NCI-H146 (cell line): ENCODE results near the gene WWOX.

ENCODE experiments used
- DNase-seq: peaks from one replicate; lab custom pipeline; 2025; lab: John Stamatoyannopoulos, UW

Gene WWOX

GRCh38 chr16:78274771-78275170, 175.3 kb downstream of the WWOX start:
- no peak for DNase-seq

GRCh38 chr16:78275420-78275819, 176.0 kb downstream of the WWOX start:
- DNase-seq, result no peak

DNA sequence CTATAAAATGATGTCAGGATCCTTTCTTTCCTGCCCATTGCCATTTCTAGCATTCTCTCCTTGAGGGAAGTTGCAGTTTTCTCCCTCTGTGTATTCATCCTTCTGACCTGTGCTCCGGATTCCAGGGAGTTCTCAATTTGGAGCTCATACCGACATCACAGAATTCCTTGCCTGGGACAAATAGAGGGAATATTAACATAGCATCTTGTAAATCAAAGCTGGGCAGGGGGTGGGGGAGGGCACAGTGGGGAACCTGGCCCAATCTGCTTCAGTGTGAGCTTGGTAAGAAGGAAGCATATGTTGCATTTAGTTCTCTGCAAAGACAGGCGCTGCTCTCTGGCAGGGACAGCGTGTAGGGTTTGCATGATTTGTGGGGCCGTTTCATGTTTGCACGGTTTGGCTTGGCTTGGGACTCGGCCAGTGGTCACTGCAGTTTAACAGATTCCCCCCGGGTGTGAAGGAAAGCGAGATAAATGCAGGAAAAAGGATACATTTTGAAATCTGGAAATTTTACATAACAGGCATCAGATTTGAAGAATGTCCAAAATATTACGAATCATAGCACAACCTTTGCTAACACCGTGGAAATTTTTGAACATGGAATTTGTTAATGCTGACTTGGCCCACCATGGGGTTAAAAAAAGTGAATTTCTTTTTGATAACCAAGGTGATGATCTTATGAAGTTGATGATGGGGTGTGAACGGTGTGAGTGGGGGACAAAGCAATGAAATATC, 178.0 kb downstream of the WWOX start:
- no peak for DNase-seq

GRCh38 chr16:78278056-78278450, 178.6 kb downstream of the WWOX start:
- no peak for DNase-seq

GRCh38 chr16:78281115-78281514, 181.7 kb downstream of the WWOX start:
- DNase-seq, result no peak

GRCh38 chr16:78283548-78284251, 184.2 kb downstream of the WWOX start:
- DNase-seq, result no peak

GRCh38 chr16:78284326-78284725, 184.9 kb downstream of the WWOX start:
- no peak for DNase-seq

DNA sequence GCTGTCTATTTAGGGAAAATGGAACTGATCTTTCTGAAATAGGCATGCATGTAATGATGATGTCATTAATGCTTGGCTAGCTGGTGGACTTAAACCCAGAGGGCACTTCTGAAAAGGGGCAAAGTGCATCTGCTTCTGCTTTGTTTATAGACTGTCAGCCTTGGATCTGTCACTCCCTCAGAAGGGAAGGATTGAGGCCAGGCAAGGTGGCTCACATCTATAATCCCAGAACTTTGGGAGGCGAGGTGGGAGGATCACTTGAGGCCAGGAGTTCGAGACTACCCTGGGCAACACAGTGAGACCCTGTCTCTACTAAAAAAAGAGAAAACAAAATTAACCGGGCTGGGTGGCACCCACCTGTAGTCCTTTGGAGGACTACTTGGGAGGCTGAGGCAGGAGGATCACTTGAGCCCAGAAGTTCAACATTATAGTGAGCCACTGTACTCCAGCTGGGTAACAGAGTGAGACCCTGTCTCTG, 185.5 kb downstream of the WWOX start:
- DNase-seq, result no peak

DNA sequence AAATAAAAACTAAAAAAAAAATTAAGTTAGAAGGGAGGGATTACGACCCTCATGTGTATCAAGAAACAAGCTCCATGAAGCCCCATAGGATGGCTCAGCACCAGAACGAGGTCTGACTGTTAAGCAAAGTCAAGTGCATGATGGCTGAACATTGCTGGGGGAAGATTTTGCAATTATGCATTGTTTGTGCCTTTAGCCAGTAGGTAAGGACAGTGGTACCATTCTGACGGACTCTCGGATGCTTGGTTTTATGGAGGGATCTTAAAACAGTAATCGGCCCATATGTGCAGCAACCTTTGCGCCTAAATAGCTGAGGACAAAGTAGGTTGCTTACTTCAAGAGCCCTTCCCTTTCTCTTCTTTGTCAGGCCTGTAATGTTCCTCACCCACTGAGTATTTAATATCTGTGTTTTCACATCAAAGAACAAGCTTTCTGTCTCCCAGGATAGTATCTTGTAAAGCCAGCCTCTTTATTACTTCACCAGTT, 186.0 kb downstream of the WWOX start:
- no peak for DNase-seq

DNA sequence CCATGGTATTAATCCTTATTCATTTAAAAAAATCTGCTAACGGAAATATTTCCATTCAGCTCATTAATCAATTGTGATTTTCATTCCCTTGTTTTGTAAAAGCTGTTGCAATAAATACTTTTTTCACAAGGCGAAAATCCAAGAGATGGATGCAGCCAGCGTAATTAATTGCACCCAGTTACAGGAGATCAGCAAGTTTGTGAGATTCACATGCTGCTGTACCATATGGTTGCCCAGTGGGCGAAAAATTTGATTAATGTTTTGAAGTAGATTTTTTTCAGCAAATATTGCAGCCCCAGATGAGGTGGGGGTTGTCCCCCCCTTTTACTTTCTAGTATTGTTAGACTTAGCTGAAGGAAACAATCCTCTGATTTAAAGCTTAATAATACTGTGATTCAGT, 186.6 kb downstream of the WWOX start:
- DNase-seq, result no peak

GRCh38 chr16:78288888-78289287, 189.4 kb downstream of the WWOX start:
- no peak for DNase-seq

DNA sequence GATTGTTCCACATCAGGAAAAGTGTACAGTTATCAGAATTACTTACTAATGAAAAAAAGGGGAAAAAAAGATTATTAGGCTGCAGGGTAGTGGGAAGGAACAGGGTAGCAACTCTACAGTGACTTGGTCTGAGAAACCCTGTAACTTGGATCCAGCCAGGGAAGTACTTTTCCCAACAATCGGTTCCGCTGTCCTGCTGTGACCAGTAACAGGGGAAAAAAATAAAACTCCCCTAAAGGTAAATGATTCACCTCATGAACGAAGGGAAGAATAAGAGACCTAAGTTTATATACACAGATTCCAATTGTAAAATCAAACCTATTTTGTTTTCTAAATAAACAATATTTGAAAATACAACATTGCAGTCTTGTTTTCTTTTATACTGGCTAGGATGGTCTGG, 189.9 kb downstream of the WWOX start:
- DNase-seq, result no peak

DNA sequence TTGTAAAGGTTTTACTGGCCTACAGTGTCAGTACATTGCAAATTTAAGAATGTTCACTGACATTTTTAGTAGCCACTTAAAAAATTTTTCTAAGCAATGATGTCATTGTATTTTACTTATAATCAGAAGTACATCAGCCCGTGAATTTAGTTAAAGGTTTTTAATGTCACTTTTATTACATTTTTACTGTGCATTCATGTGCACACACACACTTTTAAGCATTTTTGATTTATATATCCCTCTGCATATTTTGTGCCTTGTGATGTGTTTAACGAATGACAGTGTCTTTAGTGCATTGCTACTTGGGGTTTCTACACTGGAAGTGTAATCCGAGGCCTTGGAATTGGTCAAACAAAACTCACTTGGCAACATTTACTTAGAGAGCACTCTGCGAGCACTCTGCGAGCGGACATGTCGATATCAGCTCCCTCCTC, 190.4 kb downstream of the WWOX start:
- no peak for DNase-seq

DNA sequence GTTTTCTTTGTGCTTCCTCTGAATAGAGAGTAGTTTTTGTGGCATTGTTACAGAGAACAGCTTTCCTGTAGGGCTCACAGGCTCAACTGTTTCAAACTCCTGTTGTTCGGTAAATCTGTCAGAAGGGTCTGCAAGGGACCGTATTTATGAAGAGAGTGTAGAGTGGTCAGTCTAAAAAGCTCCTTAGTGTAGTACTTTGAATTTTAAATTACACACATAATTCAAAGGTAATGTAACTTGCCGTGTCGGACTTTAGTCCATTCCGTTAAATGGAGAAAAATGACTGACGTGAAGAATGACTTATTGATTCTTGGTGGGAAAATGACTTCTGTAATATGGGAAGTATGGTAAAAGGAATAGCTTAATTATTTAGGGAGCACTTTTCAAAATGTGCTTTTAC, 190.9 kb downstream of the WWOX start:
- DNase-seq, result no peak

GRCh38 chr16:78290872-78291591, 191.6 kb downstream of the WWOX start:
- DNase-seq, result no peak

DNA sequence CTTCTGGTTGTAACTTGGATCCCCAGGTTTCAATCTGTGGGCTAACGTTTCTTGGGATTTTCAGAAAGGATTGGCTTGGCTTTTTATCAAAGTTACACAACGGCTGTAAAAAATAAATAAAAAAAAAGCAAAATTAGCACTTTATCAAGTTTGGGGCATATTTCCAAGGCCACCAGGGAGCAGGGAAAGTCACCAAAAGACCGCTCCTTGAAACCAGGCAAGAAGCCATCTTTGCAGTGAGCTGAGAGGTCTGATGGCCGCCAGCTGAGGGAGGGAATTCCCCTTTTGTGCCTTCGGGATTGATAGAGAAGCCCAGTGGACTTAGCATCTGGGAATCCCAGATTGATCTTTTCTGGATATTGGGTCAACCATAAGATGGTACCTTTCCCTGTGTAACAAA, 192.2 kb downstream of the WWOX start:
- DNase-seq, result no peak

DNA sequence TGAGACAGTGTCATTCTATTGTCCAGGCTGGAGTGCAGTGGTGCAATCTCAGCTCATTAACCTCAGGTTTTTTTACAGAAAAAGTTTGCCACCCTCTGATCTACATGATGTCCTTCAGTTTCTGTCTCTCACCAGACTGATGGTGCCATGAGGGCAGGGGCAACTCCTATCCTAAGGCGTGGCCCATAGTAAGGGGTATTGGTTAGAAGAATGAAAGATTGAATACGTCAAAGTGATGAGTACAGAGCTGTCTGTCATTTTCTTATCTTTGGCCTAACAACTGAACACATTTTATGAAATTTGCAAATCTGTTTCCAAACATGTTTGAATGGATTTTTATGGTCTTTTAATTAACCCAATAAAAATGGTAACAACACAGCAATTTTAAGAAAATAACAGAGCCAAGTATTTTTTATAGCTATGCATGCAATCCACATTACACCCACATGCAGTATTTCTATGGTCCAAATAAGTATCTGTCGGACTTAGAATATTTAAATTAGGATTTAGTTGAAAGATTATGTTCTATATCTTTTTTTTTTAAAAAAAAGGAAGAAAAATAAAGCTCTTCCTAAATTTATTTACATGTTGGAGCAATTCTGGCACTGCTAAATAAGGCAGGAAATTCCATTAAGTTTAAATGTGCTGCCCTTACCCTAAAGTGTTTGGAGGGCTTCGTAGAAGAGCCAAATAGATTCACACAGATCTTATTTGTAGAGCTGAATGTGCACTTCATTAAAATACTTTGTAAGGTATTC, 192.8 kb downstream of the WWOX start:
- DNase-seq, result no peak

GRCh38 chr16:78292844-78293380, 193.5 kb downstream of the WWOX start:
- DNase-seq, result no peak

GRCh38 chr16:78294538-78295225, 195.2 kb downstream of the WWOX start:
- DNase-seq, result no peak

- peak; percentile 83 for DNase-seq
Measured at GRCh38 chr16:78297066-78297666, 197.7 kb downstream of the WWOX start.

DNA sequence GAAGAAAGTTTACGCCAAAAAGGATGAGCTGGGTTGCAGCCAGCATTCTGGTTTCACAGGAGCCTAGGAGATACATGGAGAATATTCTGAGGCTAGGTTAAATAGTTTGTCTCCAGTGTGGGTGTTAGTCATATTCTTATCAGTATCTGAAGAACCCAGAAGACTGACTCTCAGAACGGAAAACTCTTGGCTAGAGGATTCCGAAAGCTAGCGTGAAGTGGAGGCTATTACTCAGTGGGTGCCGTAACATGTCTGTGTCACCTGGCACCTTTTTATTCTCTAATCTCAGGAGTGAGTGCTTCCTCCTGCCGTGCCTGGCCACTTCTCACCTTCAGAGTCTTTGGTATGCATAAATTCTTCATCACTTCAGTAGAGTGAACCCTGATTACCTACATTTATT, 199.5 kb downstream of the WWOX start:
- no peak for DNase-seq
